OCI-LY7 (cell line): ENCODE results near the gene CYP24A1.

ENCODE experiments used
- EZH2phosphoT487 ChIP-seq: fragments of 200-600 bp; sonication (generic); IDR thresholded peaks from 2 replicates; pipeline ENCODE4 v1.6.1; 2018; ENCODE audit warnings: low read depth, borderline replicate concordance, mild to moderate bottlenecking, mixed run types, antibody characterized with exemption, low read length, moderate library complexity, mixed read lengths
- TF ChIP-seq, protein P1 (sequence below): fragments of 200-600 bp; sonication (generic); conservative IDR thresholded peaks from 2 replicates; pipeline ENCODE4 v1.5.1; 2014; ENCODE audit warnings: mild to moderate bottlenecking, antibody characterized with exemption, low read length, moderate library complexity, mixed read lengths

- TF ChIP-seq, protein P1, sequence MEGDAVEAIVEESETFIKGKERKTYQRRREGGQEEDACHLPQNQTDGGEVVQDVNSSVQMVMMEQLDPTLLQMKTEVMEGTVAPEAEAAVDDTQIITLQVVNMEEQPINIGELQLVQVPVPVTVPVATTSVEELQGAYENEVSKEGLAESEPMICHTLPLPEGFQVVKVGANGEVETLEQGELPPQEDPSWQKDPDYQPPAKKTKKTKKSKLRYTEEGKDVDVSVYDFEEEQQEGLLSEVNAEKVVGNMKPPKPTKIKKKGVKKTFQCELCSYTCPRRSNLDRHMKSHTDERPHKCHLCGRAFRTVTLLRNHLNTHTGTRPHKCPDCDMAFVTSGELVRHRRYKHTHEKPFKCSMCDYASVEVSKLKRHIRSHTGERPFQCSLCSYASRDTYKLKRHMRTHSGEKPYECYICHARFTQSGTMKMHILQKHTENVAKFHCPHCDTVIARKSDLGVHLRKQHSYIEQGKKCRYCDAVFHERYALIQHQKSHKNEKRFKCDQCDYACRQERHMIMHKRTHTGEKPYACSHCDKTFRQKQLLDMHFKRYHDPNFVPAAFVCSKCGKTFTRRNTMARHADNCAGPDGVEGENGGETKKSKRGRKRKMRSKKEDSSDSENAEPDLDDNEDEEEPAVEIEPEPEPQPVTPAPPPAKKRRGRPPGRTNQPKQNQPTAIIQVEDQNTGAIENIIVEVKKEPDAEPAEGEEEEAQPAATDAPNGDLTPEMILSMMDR, result no peak
- TF ChIP-seq EZH2phosphoT487, result no peak
Observed at GRCh38 chr20:54161008-54161820, 12.6 kb downstream of the CYP24A1 start.
